Forelimb muscle (tissue), 1 donor: ENCODE results near the gene TBC1D2B. TPM values are rescaled to one million over a fixed set of nuclear protein-coding genes. Genes with fewer than 3 reads are reported as not detected.

Experiments
- DNase-seq: peaks from one replicate; pipeline ENCODE4 v3.0.0-alpha.2; 2013; ENCODE audit warnings: low read depth
- polyA plus RNA-seq: library from polyadenylated mRNA; unstranded; fragments of 120-200 nt; gene quantifications from one replicate; pipeline ENCODE4 v1.2.1, GENCODE V29; 2013; ENCODE audit not compliant: insufficient read length

The TBC1D2B gene
- polyA plus RNA-seq, 1 donor = 25.5 TPM

DNA sequence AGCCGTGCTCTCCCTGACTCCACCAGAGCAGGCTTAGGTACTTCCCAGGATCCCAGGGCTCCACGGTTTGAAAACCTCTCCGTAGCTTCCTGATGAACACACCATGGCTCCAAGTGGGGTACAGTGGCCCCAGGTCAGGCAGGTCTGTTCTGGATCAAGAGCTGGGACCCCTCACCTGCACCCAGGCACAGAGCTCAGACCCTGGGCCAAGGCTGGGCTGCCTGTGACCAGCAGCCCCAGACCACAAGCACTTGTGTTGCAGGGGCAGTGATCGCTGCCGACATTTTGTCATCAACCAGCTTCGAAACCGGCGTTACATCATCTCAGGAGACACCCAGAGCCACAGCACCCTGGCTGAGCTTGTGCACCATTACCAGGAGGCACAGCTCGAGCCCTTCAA lies 20.2 kb upstream of the TBC1D2B start:
- DNase-seq = no peak

DNA sequence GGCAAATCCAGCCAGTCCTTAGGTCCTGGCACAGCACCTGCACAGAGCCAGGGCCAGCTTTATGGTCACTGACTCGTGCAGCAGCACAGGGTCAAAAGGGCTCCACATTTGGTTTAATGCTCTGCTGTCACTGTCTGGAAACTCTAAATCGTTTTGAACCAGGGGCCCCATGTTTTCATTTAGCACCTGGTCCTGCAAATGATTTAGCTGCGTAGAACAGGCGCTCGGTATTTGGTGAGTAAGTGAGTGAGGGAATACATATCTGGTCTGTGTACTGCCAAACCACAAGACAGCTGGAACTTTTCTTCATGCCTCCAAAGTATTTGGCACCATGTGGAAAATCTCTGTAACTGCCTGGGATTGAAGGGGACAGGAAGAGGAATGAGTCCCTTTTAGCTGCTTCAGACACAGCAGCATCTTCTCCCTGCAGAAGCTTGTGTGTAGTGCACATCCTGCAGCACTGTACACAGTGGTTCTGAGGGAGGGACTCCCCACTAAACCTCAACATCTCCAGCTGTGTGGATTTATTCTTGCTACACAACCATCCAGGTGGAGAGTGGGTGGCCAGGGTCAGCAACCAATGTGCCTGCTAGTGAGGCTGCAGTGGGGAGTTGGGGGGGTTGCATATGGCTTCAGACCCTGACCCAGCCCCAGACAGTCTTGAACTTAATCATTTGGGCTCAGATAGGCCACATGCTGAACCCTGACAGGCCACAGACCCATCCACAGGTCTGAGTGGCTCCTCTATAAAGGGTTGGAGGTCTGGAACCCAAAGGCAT lies 15.9 kb upstream of the TBC1D2B start:
- DNase-seq = no peak

DNA sequence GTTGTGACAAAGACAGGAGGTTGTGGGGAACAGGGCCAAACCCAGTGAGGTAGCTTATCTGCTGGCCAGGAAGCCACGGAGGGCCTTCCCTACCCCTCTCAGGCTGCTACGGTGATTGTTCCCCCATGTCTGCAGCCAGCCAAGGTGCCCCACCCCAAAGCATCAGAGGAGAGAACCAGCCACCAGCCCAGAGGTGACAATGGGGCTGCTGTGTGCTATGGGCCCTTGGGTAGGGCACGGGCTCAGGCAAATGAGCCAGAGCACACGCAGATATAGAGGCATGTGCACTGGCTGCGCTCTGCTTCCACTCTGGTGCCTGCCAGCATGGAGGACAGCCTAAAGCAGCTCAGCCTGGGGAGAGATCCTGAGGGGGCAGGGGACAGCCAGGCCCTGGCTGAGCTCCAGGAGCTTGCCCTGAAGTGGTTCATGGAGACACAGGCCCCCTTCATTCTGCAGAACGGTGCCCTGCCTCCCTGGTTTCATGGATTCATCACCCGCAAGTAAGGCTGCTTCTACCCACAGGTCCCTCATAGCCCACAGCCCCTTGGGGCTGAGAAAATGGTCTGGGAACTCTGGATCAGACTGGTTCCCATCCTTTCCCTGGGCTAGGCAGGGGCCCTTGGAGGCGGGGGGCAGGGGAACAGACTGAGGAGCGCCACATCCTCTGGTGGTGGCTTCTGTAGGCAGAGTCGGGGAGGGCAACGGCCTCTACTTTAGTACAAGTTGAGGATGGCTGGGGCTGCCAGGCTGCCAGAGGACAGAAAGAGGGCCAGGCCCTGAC lies 14.9 kb upstream of the TBC1D2B start, which contains the start of gene SH2D7:
Gene SH2D7 (plus strand): TSS at position 301 of the 781 bp plus-strand sequence. CDS start 24 bp downstream, at position 325.
- no peak for DNase-seq

DNA sequence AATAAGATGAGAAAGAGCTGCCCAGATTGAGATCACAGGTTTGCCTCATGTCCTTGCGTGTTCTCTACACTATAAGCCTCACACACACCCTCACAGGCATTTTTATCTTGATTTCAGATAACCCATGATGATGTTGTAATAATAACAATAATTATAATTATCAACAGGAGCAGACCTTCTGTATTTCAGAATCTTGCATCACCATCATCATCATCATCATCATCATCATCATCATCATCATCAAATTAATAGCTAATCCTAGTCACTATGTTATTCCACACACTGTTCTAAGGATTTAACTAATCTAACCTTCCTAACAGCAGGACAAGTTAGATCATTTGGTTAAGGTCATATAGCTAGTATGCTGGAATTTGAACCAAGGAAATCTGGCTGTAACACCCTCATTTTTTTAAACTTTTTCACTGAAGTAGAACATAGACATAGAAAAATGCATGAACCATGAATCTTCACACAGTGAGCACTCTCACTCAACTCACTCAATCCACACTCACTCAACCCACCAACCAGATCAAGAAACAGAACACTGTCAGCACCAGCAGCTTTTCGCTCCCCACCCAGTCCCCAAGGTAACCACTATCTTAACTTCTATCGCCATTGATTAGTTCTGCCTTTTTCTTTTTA lies 13.0 kb upstream of the TBC1D2B start:
- DNase-seq = no peak

DNA sequence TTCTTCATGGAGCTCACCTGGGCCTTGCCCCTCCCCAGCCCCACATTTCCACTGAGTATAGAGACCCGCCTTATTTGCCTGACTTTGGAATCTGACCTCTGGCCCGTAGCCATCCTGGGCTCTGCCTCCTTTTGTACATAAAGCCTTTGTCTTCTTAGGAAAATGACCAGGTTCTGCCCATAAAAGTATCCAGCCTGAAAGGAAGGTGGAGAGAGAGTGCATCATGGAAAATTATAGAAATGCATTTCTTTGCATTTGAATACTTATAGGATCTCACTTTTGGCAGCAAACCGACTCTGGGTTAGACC lies 11.2 kb upstream of the TBC1D2B start:
- no peak for DNase-seq

DNA sequence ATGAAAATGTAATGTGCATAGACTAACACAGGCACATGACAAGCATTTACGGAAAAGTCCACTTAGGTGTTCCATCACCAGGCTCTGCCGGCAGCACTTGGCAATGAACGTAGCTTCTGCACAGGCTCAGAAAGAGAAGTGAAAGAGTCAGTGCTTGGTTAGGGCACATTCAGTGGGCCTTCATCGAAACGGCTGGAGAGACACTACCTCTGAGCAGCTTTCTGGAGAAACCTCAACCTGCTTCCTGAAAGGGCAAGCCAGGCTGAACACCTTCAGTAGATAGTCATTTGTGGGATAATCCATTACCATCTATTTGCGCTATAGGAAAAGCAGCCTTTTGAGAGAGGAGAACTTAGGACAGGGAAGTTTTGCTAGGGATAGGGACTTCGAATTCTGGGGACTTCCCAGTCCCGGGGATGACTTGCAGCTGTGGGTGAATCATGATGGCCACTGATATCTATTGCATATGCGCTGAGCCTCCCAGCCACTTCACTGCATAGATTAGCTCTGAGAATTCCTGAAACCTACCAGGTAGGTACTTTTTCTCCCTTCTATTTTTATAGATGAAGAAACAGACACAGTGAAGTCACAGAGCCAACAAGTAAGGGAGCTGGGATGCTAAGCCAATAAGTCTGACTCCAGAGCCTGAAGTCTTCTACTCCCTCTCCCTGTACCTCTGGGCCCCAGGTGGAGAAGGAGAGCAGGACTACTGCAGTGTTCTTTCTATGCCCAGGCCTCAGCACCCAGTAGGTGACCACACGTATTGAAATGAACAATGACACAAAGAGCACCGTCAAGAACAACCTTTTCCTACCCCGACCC lies 10.7 kb upstream of the TBC1D2B start:
- no peak for DNase-seq

DNA sequence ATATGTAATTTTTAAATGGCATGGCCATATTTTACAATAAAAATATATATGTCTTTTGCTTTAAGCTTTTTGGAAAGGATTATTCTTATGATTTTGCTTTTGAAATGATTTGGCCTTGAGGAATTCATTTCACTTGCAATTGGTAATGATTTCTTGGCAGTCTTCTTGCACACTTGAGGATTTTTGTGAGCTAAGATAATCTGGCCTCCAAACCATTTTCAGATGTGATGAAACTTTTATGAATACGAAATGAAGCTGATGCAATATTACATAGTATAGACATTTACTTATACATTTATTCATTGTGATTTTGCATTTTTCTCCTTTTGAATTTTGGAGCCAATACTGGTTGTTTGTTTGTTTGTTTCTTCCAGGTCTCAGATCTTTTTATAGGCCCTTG lies 8.4 kb upstream of the TBC1D2B start:
- DNase-seq = no peak

DNA sequence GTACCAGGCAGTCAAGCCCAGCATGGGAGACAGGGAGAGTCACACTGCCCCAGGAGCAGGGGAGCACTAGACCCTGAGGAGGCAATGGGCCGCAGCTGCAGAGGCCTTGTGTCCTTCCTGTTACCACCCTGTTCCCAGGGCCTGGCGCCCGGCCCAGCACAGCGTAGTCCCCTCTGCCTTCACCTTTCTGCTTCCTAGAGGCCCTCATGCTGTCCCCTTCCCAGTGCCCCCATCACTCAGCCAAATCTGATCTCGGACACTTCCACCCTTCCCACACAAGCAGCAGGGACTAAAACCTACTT lies 6.9 kb upstream of the TBC1D2B start:
- DNase-seq = no peak

DNA sequence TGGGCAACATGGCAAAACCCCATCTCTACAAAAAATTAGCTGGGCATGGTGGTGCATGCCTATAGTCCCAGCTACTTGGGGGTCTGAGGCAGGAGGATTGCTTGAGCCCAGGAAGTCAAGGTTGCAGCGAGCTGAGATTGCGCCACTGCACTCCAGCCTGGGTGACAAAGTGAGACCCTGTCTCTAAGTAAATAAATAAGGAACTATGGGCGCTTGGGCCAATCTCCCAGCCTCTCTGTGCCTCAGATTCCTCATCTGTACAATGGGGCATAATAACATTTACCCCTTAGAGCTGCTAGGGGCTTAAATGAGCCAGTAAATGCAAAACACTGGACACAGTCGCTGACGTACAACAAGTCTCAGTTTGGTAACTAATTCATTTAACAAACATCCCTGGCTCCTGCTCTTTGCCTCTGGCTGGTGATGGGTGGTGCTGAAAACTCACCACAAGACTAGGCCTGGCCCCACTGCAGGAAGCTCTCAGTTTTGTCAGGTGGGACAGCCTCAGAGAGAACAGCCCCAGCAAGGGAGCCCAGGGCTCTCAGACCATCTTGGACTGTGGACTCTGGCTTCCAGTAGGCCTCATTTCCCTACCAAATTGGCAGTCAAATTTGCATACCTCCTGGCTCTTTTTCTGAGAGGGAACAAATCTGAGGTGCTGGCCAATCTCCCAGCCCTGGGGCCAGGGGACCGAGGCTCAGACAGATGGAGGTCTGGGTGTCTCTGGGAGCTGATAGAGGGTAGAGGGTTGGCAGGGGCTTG lies 6.4 kb upstream of the TBC1D2B start:
- no peak for DNase-seq

DNA sequence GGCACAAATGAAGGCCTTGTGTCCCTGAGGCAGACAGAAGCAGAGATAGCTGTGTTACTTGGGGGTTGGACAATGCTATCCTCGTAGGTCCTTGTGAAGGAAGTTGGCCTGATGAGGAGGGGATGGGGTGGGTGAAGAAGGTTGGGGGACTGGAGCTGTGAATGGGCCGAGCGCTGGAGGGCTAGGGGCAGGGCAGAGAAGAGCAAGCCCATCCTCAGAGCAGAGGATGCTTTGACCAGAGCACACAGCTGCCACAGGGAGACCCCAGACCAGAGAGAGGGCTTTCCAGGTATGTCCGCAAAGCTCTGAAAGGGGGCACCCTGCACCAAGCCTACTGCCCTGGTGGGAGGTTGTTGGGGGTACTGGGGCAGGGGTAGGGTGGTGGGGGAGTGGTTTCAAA lies 5.7 kb upstream of the TBC1D2B start:
- DNase-seq = no peak

DNA sequence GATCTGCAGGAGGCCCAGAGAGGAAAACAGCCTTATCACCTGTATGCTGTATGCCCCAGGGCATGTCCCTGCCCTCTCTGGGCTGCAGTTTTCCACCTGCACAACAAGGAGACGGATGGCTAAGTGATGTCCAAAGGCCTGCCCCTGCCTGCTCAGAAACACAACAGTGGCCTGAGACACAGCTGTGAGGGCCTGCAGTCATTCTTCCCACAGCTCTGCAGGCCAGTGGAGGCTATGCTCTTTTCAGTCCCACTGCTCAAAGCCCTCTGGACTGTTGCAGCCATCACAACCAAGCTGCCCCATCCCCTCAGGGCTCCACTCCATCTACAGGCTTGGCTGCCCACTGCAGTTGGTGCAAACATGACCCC lies 5.2 kb upstream of the TBC1D2B start:
- DNase-seq = no peak

DNA sequence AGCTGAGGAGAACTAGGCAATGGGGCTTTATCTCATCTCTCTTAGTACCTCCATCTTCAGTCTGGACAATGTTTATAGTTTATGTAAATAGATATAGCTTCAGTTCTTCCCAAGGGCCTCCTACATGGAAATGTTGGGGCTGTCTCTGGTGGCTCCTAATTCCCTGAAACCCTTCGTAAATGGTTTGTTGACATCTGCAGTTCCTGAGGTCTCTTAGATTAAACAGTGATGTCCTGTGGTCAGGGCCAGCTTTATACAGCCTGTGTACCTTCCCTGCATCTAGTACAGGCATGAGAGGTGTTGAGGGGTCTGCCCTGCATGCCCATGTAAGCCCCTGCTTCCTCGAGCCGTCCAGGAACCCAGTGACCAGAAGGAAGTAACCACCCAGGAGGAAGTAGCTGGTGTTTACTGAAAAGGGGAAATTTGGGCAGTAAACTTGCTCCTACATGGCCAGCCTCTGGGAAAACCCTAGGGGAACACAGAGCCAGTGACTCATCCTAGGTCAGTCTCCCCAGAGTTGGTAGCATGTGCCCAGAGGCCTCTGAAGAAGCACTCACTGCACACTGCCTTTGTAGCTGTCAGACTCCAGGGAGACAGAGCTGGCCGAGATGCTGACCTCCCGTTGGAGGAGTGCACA lies 4.7 kb upstream of the TBC1D2B start:
- DNase-seq = no peak

DNA sequence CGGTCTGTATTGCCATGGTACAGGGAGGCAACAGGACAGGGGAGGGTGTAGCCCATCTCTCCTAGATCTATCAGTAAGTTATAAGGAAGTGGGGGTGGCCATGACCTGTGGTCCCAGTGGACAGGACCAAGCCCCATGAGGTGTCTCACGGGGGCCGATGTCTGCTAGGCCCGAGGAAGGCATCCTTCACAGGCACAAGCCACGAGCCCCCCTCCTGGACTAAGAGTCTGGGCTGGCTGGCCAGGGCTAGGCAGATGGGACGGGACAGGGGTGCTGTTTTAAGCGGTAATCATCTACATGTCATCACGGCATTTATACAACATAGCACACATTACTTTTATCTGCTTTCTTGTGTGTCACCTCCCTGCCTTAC lies 2.6 kb upstream of the TBC1D2B start:
- no peak for DNase-seq

DNA sequence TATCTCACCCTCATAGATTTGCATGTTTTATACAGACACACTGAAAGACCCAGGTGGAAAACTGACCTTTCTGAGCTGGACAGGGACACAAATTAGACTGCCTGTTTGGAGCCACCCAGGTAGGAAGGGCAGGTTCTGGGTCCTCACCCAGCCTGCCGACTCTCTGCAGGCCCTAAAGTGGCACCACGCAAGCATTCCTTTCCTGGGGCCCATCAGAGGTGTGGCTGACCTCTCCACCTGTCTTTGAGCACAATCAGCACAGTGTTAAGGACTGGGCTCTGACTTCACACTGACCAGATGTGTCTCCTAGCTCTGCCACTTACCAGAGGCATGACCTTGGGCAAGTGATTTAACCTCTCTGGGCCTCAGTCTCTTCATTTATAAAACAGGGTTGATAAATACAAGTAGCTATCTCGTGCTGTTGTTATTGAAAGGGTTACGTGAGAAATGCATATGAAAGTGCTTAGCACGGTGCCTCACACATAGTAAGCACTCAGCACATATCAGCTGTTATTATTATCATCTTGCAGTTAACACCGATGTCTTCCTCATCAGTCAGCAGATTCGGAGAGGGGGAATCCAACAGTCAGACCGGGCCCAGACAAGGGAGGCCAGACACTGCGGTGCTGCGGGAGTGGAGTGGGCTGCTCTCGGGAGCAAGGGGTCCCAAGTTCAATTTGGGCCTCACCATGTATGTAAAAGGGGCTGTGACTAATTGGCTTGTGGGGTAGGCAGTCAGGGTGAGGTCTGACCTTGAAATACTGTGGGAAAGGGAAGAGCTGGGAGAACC lies 2.0 kb upstream of the TBC1D2B start:
- no peak for DNase-seq

DNA sequence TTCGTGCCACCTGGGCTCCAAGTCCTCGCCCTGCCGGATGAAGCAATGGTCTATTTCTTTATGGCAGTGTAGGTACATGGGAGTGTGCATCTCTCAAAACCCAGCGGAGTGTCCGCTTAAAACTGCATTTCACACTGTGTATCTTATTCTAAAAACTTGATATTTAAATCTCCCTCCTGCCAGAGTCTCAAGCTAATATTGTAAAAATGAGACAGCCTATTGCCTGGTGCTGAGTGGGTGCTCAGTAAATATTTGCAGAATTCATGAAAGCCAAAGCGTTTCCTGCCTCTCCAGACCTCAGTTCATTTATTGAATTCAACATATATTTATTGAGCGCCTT lies 330 bp upstream of the TBC1D2B start:
- DNase-seq = no peak

DNA sequence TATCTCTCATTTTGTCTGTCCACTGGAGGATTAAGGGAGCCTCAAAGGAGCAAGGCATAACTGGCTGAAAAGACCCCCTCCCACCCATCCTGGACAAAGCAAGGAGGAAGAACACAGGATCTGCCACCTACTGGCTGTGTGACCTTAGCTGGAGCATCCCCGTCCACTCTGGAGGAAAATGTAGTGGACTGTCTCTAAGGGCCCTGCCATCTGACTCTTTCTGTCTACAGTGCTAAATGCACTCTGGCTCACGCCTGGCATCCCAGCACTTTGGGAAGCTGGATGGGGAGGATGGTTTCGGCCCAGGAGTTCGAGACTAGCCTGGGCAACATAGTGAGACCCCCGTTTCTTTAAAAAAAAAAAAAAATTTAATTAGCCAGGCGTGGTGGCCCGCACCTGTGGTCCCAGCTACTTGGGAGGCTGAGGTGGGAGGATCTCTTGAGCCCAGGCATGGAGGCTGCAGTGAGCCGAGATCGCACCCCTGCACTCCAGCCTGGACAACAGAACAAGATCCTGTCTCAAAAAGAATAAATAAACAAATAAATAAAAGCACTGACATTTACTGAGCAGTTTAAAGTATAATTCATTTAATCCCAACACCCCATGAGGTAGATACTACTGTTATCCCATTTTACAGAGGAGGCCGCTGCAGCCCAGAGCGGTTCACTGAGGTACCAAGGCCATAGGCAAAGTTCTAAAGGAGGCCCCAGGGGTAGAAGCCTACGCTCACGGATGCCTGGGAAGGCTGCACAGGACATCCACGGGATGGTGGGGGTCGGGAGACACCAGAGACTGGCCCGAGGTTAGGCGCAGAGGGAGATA lies 1.1 kb downstream of the TBC1D2B start:
- no peak for DNase-seq

DNA sequence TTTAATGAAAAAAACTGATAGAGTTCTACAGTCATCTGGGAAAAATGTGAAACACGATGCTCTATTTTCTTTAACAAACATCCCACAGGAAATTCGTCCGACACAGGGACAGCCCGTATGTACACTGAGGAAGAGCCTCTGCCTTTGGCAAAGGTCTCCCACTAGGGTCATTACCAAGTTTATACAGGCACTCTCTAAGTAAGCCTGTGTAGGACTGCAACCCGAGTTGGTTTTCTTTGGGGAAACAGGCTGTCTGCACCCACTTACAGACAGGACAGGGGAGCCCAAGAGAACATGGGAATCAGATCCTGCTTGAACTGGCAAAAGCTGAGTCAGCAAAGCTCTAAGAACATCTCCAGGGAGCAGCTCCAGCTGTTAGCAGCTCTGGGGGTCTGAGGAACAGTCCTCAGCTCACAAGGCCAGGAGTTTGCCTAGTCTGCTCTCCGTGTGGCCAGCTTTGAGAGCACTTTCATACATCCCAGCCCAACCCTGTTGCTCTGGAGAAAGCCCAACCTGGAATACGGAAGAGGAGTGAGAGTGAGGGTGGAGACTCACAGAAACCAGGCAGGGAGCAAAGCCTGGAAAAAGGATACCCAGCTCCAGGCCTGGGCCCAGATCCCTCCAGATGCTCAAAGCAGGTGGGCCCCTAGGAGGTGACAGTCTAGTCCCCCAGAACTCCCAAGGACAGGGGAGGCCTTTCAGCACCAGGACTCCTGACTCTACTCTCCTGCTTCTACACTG lies 1.9 kb downstream of the TBC1D2B start:
- no peak for DNase-seq

DNA sequence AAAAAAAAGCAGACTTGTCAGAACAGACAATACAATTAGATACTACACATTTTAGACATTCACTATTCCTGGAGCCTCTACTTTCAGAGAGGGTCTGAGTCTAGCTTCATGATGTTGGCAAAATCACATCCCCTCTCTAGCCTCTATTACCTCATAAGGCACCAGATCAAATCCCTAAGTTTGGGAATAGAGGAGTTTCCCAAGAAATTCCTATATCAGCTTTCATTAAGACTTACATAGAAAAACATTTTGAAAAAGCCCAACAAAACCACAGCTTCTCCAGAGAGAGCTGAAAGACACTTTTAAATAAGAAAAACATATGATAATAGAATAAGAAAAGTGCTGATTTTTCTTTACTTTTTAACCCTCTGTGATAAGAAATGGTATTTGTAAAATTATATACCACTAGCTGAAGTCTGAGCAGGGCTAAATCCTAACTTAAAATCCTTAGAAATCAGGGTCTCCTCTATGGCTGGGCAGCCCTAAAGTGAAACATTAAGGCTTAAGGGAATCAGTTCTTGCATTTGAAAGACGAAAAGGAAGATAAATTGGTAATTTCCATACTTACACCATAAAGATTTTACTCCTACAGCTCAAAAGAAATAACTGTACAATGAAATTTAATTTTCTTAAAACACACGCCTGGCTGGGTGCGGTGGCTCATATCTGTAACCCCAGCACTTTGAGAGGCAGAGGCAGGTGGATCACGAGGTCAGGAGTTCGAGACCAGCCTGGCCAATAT lies 4.3 kb downstream of the TBC1D2B start:
- no peak for DNase-seq
